Measurements from ENCODE around the gene PRRG1.
"Not testable (repeated sequence)": the region's sequence is repeated elsewhere in the genome, so short reads cannot be mapped to it uniquely, and the experiment has no call there.

Gene PRRG1

GRCh38 chrX:37476571-37477170, 127.5 kb downstream of the PRRG1 start:
- DNase-seq, result no peak

- not testable (repeated sequence) for DNase-seq
Measured at GRCh38 chrX:37484335-37484734, 135.2 kb downstream of the PRRG1 start.

GRCh38 chrX:37485429-37485828, 136.3 kb downstream of the PRRG1 start:
- DNase-seq, result no peak

GRCh38 chrX:37487271-37487670, 138.1 kb downstream of the PRRG1 start:
- no peak for DNase-seq

- no peak for DNase-seq
Measured at GRCh38 chrX:37488323-37488722, 139.2 kb downstream of the PRRG1 start.

GRCh38 chrX:37491686-37492085, 142.5 kb downstream of the PRRG1 start:
- DNase-seq, result no peak

- DNase-seq, result not testable (repeated sequence)
Measured at GRCh38 chrX:37495760-37496159, 146.6 kb downstream of the PRRG1 start.

- not testable (repeated sequence) for DNase-seq
Measured at GRCh38 chrX:37497126-37497525, 148.0 kb downstream of the PRRG1 start.

- DNase-seq, result not testable (repeated sequence)
Measured at GRCh38 chrX:37498323-37498722, 149.2 kb downstream of the PRRG1 start.

- not testable (repeated sequence) for DNase-seq
Measured at GRCh38 chrX:37499649-37500048, 150.5 kb downstream of the PRRG1 start.

GRCh38 chrX:37504991-37505390, 155.8 kb downstream of the PRRG1 start:
- DNase-seq, result no peak
